Right atrium auricular region (tissue), 2 donors: Measurements from ENCODE around the gene CYP2F1. TPM values are rescaled to one million over a fixed set of nuclear protein-coding genes. Genes with fewer than 3 reads are reported as not detected.
"Not testable (repeated sequence)": the region's sequence is repeated elsewhere in the genome, so short reads cannot be mapped to it uniquely, and the experiment has no call there.

ENCODE experiments used
- DNase-seq: peaks from one replicate; pipeline ENCODE4 v3.0.0-alpha.2; 2019; ENCODE audit warnings: low spot score
- H3K27ac ChIP-seq, 2 donors: fragments of 200-600 bp; sonication (generic); 1 replicate in 1 of 2; 2 replicates in 1 of 2; pipeline ENCODE4 v1.5.1; 2016 to 2019
- H3K27me3 ChIP-seq, 2 donors: fragments of 200-600 bp; sonication (generic); one replicate each; pipeline versions ENCODE4 v1.5.1 to v1.6.0; 2017 to 2019
- H3K36me3 ChIP-seq: fragments of 200-600 bp; sonication (generic); one replicate; pipeline ENCODE4 v1.5.1; 2016
- H3K4me1 ChIP-seq, 2 donors: fragments of 200-600 bp; sonication (generic); one replicate each; pipeline versions ENCODE4 v1.5.1 to v1.6.0; 2017 to 2019
- H3K4me3 ChIP-seq, 2 donors: fragments of 200-600 bp; sonication (generic); 1 replicate in 1 of 2; 2 replicates in 1 of 2; pipeline ENCODE4 v1.5.1; 2017 to 2019; ENCODE audit warnings: mild to moderate bottlenecking in 1 of 2, moderate library complexity in 1 of 2
- H3K9me3 ChIP-seq, 2 donors: fragments of 200-600 bp; sonication (generic); one replicate each; pipeline ENCODE4 v1.5.1; 2019
- CTCF ChIP-seq, 2 donors: fragments of 200-600 bp; sonication (generic); IDR thresholded peaks; one replicate each; pipeline ENCODE4 v1.5.1; 2019; ENCODE audit warnings: antibody characterized with exemption in 2 of 2
- total RNA-seq, 2 donors: library from RNA; depleted of rRNA; stranded (reverse); fragments of >200 nt; gene quantifications; one replicate each; pipeline ENCODE4 v1.1.0, GENCODE V29; 2016

The CYP2F1 gene
- total RNA-seq, 2 donors from 2014 or later = not detected

GRCh38 chr19:41088151-41088550 lies 26.1 kb upstream of the CYP2F1 start, which contains the start of gene CYP2A13:
TSS of gene CYP2A13 (plus strand) at chr19:41088451. CDS start at chr19:41088472, 21 bp downstream.
- H3K9me3 ChIP-seq = no peaks in the 10 kb centered on the region
- no peaks in the 10 kb centered on the region for H3K36me3 ChIP-seq
- H3K4me3 ChIP-seq = no peak within 1 kb of the TSS
- DNase-seq = no peak
- TF ChIP-seq CTCF (IDR thresholded peaks at IDR 0.05) = no peak
- H3K27ac ChIP-seq = no peak within 1 kb of the TSS
- no peaks in the 10 kb centered on the region for H3K27me3 ChIP-seq
- no peaks in the 10 kb centered on the region for H3K4me1 ChIP-seq

- Histone ChIP-seq H3K4me1 (no peaks in the 10 kb centered on the region), H3K36me3 (no peaks in the 10 kb centered on the region), H3K9me3 (no peaks in the 10 kb centered on the region), H3K27ac (no peak overlapping the region), H3K4me3 (no peak overlapping the region), H3K27me3 (no peaks in the 10 kb centered on the region)
- no peak for TF ChIP-seq CTCF (IDR thresholded peaks at IDR 0.05)
- no peak for DNase-seq
Observed at GRCh38 chr19:41089959-41090358, 24.3 kb upstream of the CYP2F1 start.

GRCh38 chr19:41095703-41096102 lies 18.5 kb upstream of the CYP2F1 start:
- no peak overlapping the region for H3K27ac ChIP-seq
- no peaks in the 10 kb centered on the region for H3K27me3 ChIP-seq
- peaks cover 0 to 6% of the 10 kb centered on the region in 2 donors for H3K9me3 ChIP-seq
- H3K36me3 ChIP-seq = no peaks in the 10 kb centered on the region
- DNase-seq = no peak
- no peak for TF ChIP-seq CTCF (IDR thresholded peaks at IDR 0.05)
- H3K4me3 ChIP-seq = no peak overlapping the region
- no peaks in the 10 kb centered on the region for H3K4me1 ChIP-seq

GRCh38 chr19:41096353-41096752 lies 17.9 kb upstream of the CYP2F1 start:
- Histone ChIP-seq H3K27ac (no peak overlapping the region), H3K27me3 (no peaks in the 10 kb centered on the region), H3K4me3 (no peak overlapping the region), H3K36me3 (no peaks in the 10 kb centered on the region), H3K9me3 (peaks cover 0 to 6% of the 10 kb centered on the region in 2 donors), H3K4me1 (no peaks in the 10 kb centered on the region)
- TF ChIP-seq CTCF (IDR thresholded peaks at IDR 0.05) = no peak
- no peak for DNase-seq

GRCh38 chr19:41097302-41097701 lies 16.9 kb upstream of the CYP2F1 start:
- Histone ChIP-seq H3K4me1 (no peaks in the 10 kb centered on the region), H3K27ac (no peak overlapping the region), H3K27me3 (no peaks in the 10 kb centered on the region), H3K9me3 (peaks cover 0 to 15% of the 10 kb centered on the region in 2 donors), H3K4me3 (no peak overlapping the region), H3K36me3 (no peaks in the 10 kb centered on the region)
- TF ChIP-seq CTCF (IDR thresholded peaks at IDR 0.05) = no peak
- no peak for DNase-seq

GRCh38 chr19:41098762-41099161 lies 15.5 kb upstream of the CYP2F1 start:
- no peaks in the 10 kb centered on the region for H3K27me3 ChIP-seq
- no peaks in the 10 kb centered on the region for H3K4me1 ChIP-seq
- no peak overlapping the region for H3K27ac ChIP-seq
- no peak overlapping the region for H3K4me3 ChIP-seq
- no peaks in the 10 kb centered on the region for H3K36me3 ChIP-seq
- no peak for TF ChIP-seq CTCF (IDR thresholded peaks at IDR 0.05)
- no peak for DNase-seq
- H3K9me3 ChIP-seq = peaks cover 0 to 20% of the 10 kb centered on the region in 2 donors

- not testable (repeated sequence) for H3K27ac ChIP-seq, H3K4me1 ChIP-seq, H3K4me3 ChIP-seq, H3K27me3 ChIP-seq, H3K36me3 ChIP-seq, DNase-seq
- H3K9me3 ChIP-seq = peaks cover 0 to 25% of the 10 kb centered on the region in 2 donors
Observed at GRCh38 chr19:41102210-41102609, 12.0 kb upstream of the CYP2F1 start.
